ENCODE measurements around the gene IQGAP1.

DNA sequence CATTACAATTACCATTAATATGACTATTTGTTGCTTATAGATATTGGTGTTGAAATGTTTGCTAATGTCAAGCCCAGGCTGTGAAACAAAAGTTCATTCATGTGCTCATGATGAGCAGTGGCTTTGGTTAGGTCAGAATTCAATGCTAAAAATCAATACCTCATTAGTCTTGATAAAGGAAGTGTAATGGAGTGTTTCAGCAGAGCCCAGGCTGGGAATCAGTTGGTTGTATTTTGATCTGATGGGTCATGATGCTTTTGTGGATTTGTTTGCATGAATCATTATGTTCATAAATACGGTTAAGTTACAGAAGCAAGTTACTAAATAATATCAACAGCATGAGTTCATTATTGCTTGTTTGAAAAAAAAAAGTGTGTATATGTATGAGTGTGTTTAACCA is 49.5 kb upstream of the IQGAP1 start:
- no peak for TF ChIP-seq ATF1 (CRISPR knock-in tag; IDR thresholded peaks at IDR 0.05)
- TF ChIP-seq, protein P1, sequence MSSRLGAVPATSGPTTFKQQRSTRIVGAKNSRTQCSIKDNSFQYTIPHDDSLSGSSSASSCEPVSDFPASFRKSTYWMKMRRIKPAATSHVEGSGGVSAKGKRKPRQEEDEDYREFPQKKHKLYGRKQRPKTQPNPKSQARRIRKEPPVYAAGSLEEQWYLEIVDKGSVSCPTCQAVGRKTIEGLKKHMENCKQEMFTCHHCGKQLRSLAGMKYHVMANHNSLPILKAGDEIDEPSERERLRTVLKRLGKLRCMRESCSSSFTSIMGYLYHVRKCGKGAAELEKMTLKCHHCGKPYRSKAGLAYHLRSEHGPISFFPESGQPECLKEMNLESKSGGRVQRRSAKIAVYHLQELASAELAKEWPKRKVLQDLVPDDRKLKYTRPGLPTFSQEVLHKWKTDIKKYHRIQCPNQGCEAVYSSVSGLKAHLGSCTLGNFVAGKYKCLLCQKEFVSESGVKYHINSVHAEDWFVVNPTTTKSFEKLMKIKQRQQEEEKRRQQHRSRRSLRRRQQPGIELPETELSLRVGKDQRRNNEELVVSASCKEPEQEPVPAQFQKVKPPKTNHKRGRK (CRISPR knock-in tag; IDR thresholded peaks at IDR 0.05; ENCODE audit: borderline replicate concordance) = no peak
- TF ChIP-seq, protein P2, sequence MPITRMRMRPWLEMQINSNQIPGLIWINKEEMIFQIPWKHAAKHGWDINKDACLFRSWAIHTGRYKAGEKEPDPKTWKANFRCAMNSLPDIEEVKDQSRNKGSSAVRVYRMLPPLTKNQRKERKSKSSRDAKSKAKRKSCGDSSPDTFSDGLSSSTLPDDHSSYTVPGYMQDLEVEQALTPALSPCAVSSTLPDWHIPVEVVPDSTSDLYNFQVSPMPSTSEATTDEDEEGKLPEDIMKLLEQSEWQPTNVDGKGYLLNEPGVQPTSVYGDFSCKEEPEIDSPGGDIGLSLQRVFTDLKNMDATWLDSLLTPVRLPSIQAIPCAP (CRISPR knock-in tag; IDR thresholded peaks at IDR 0.05) = no peak
- TF ChIP-seq, protein P3, sequence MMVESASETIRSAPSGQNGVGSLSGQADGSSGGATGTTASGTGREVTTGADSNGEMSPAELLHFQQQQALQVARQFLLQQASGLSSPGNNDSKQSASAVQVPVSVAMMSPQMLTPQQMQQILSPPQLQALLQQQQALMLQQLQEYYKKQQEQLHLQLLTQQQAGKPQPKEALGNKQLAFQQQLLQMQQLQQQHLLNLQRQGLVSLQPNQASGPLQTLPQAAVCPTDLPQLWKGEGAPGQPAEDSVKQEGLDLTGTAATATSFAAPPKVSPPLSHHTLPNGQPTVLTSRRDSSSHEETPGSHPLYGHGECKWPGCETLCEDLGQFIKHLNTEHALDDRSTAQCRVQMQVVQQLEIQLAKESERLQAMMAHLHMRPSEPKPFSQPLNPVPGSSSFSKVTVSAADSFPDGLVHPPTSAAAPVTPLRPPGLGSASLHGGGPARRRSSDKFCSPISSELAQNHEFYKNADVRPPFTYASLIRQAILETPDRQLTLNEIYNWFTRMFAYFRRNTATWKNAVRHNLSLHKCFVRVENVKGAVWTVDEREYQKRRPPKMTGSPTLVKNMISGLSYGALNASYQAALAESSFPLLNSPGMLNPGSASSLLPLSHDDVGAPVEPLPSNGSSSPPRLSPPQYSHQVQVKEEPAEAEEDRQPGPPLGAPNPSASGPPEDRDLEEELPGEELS (CRISPR knock-in tag; IDR thresholded peaks at IDR 0.05) = no peak

All from WTC11 (cell line).